ENCODE data around the gene BDP1. TPM values are rescaled to one million over a fixed set of nuclear protein-coding genes. Genes with fewer than 3 reads are reported as not detected.
A peak's percentile ranks its signal among the peaks of the same experiment; 100 is the strongest.
"Not testable (repeated sequence)": the region's sequence is repeated elsewhere in the genome, so short reads cannot be mapped to it uniquely, and the experiment has no call there.

Gene BDP1
- total and polyA plus RNA-seq, 4 donors: 27.3 to 63.1 (median 35.8) TPM

- peaks cover 34% of the 10 kb centered on the region for H3K36me3 ChIP-seq (ENCODE audit: control insufficient read depth, insufficient read depth, low read length)
- H3K27ac ChIP-seq (ENCODE audit: low read depth, low read length); H3K4me3 ChIP-seq (ENCODE audit: low read depth, low read length); H3K4me1 ChIP-seq (ENCODE audit: control insufficient read depth, insufficient read depth, low read length); DNase-seq (ENCODE audit: low read depth in 4 of 6, low spot score in 6 of 6); H3K27me3 ChIP-seq (ENCODE audit: control insufficient read depth, insufficient read depth, low read length); H3K9me3 ChIP-seq (ENCODE audit: control insufficient read depth, insufficient read depth, low read length): not testable (repeated sequence)
- 95% methylated on average over 5 of the region's 27 CpGs for WGBS (ENCODE audit: insufficient coverage)
Observed at GRCh38 chr5:71551582-71551981, 96.1 kb downstream of the BDP1 start.

GRCh38 chr5:71552026-71552749, 96.7 kb downstream of the BDP1 start:
- 95% methylated on average over 29 of the region's 53 CpGs for WGBS (ENCODE audit: insufficient coverage)
- not testable (repeated sequence) for H3K27ac ChIP-seq (ENCODE audit: low read depth, low read length); DNase-seq (ENCODE audit: low read depth in 4 of 6, low spot score in 6 of 6); H3K4me1 ChIP-seq (ENCODE audit: control insufficient read depth, insufficient read depth, low read length); H3K9me3 ChIP-seq (ENCODE audit: control insufficient read depth, insufficient read depth, low read length); H3K27me3 ChIP-seq (ENCODE audit: control insufficient read depth, insufficient read depth, low read length); H3K4me3 ChIP-seq (ENCODE audit: low read depth, low read length)
- peaks cover 34% of the 10 kb centered on the region for H3K36me3 ChIP-seq (ENCODE audit: control insufficient read depth, insufficient read depth, low read length)

- Histone ChIP-seq H3K4me1 (ENCODE audit: control insufficient read depth, insufficient read depth, low read length) (no peaks in the 10 kb centered on the region), H3K27me3 (ENCODE audit: control insufficient read depth, insufficient read depth, low read length) (no peaks in the 10 kb centered on the region), H3K4me3 (ENCODE audit: low read depth, low read length) (no peak overlapping the region), H3K36me3 (ENCODE audit: control insufficient read depth, insufficient read depth, low read length) (peaks cover 31% of the 10 kb centered on the region), H3K27ac (ENCODE audit: low read depth, low read length) (no peak overlapping the region), H3K9me3 (ENCODE audit: control insufficient read depth, insufficient read depth, low read length) (no peaks in the 10 kb centered on the region)
- DNase-seq (ENCODE audit: low read depth in 4 of 6, low spot score in 6 of 6): no peak
- 94% methylated on average over 4 of the region's 4 CpGs for WGBS (ENCODE audit: insufficient coverage)
Observed at GRCh38 chr5:71563161-71563560, 107.7 kb downstream of the BDP1 start.

GRCh38 chr5:71564895-71565294, 109.4 kb downstream of the BDP1 start:
- H3K36me3 ChIP-seq (ENCODE audit: control insufficient read depth, insufficient read depth, low read length): peaks cover 26% of the 10 kb centered on the region
- H3K4me3 ChIP-seq (ENCODE audit: low read depth, low read length): no peak overlapping the region
- DNase-seq (ENCODE audit: low read depth in 4 of 6, low spot score in 6 of 6): peak in 2 of 6 donors; percentile 3 to 9
- H3K27ac ChIP-seq (ENCODE audit: low read depth, low read length): no peak overlapping the region
- no peaks in the 10 kb centered on the region for H3K4me1 ChIP-seq (ENCODE audit: control insufficient read depth, insufficient read depth, low read length)
- no peaks in the 10 kb centered on the region for H3K9me3 ChIP-seq (ENCODE audit: control insufficient read depth, insufficient read depth, low read length)
- H3K27me3 ChIP-seq (ENCODE audit: control insufficient read depth, insufficient read depth, low read length): no peaks in the 10 kb centered on the region

- Histone ChIP-seq H3K4me1 (ENCODE audit: control insufficient read depth, insufficient read depth, low read length) (no peaks in the 10 kb centered on the region), H3K36me3 (ENCODE audit: control insufficient read depth, insufficient read depth, low read length) (peaks cover 7% of the 10 kb centered on the region), H3K27me3 (ENCODE audit: control insufficient read depth, insufficient read depth, low read length) (no peaks in the 10 kb centered on the region), H3K9me3 (ENCODE audit: control insufficient read depth, insufficient read depth, low read length) (no peaks in the 10 kb centered on the region), H3K4me3 (ENCODE audit: low read depth, low read length) (no peak overlapping the region), H3K27ac (ENCODE audit: low read depth, low read length) (no peak overlapping the region)
- WGBS (ENCODE audit: insufficient coverage): 100% methylated on average over 1 of the region's 5 CpGs
- no peak for DNase-seq (ENCODE audit: low read depth in 4 of 6, low spot score in 6 of 6)
Observed at GRCh38 chr5:71569748-71570509, 114.5 kb downstream of the BDP1 start.

- not testable (repeated sequence) for H3K9me3 ChIP-seq (ENCODE audit: control insufficient read depth, insufficient read depth, low read length); H3K4me1 ChIP-seq (ENCODE audit: control insufficient read depth, insufficient read depth, low read length); DNase-seq (ENCODE audit: low read depth in 4 of 6, low spot score in 6 of 6); H3K27ac ChIP-seq (ENCODE audit: low read depth, low read length); H3K4me3 ChIP-seq (ENCODE audit: low read depth, low read length); H3K27me3 ChIP-seq (ENCODE audit: control insufficient read depth, insufficient read depth, low read length); H3K36me3 ChIP-seq (ENCODE audit: control insufficient read depth, insufficient read depth, low read length)
- WGBS (ENCODE audit: insufficient coverage): 93% methylated on average over 2 of the region's 7 CpGs
Observed at GRCh38 chr5:71571811-71572210, 116.4 kb downstream of the BDP1 start.

GRCh38 chr5:71573591-71573990, 118.1 kb downstream of the BDP1 start:
- peak in 1 of 6 donors; percentile 27 for DNase-seq (ENCODE audit: low read depth in 4 of 6, low spot score in 6 of 6)
- H3K9me3 ChIP-seq (ENCODE audit: control insufficient read depth, insufficient read depth, low read length): no peaks in the 10 kb centered on the region
- peaks cover 2% of the 10 kb centered on the region for H3K36me3 ChIP-seq (ENCODE audit: control insufficient read depth, insufficient read depth, low read length)
- H3K27me3 ChIP-seq (ENCODE audit: control insufficient read depth, insufficient read depth, low read length): no peaks in the 10 kb centered on the region
- no peak overlapping the region for H3K27ac ChIP-seq (ENCODE audit: low read depth, low read length)
- no peak overlapping the region for H3K4me3 ChIP-seq (ENCODE audit: low read depth, low read length)
- no peaks in the 10 kb centered on the region for H3K4me1 ChIP-seq (ENCODE audit: control insufficient read depth, insufficient read depth, low read length)
- 81% methylated on average over 6 of the region's 7 CpGs for WGBS (ENCODE audit: insufficient coverage)

GRCh38 chr5:71575588-71575987, 120.1 kb downstream of the BDP1 start:
- not testable (repeated sequence) for H3K36me3 ChIP-seq (ENCODE audit: control insufficient read depth, insufficient read depth, low read length); H3K27ac ChIP-seq (ENCODE audit: low read depth, low read length); H3K27me3 ChIP-seq (ENCODE audit: control insufficient read depth, insufficient read depth, low read length); H3K9me3 ChIP-seq (ENCODE audit: control insufficient read depth, insufficient read depth, low read length); H3K4me1 ChIP-seq (ENCODE audit: control insufficient read depth, insufficient read depth, low read length); DNase-seq (ENCODE audit: low read depth in 4 of 6, low spot score in 6 of 6); H3K4me3 ChIP-seq (ENCODE audit: low read depth, low read length)
- 100% methylated on average over 1 of the region's 4 CpGs for WGBS (ENCODE audit: insufficient coverage)

- Histone ChIP-seq H3K27me3 (ENCODE audit: control insufficient read depth, insufficient read depth, low read length) (no peaks in the 10 kb centered on the region), H3K9me3 (ENCODE audit: control insufficient read depth, insufficient read depth, low read length) (no peaks in the 10 kb centered on the region), H3K27ac (ENCODE audit: low read depth, low read length) (no peak overlapping the region), H3K36me3 (ENCODE audit: control insufficient read depth, insufficient read depth, low read length) (peaks cover 2% of the 10 kb centered on the region), H3K4me1 (ENCODE audit: control insufficient read depth, insufficient read depth, low read length) (no peaks in the 10 kb centered on the region), H3K4me3 (ENCODE audit: low read depth, low read length) (no peak overlapping the region)
- DNase-seq (ENCODE audit: low read depth in 4 of 6, low spot score in 6 of 6): no peak
- no CpG with 5 or more reads among the region's 3 CpGs for WGBS (ENCODE audit: insufficient coverage)
Observed at GRCh38 chr5:71576241-71576640, 120.8 kb downstream of the BDP1 start.

GRCh38 chr5:71577839-71578238, 122.4 kb downstream of the BDP1 start:
- 92% methylated on average over 3 of the region's 6 CpGs for WGBS (ENCODE audit: insufficient coverage)
- H3K36me3 ChIP-seq (ENCODE audit: control insufficient read depth, insufficient read depth, low read length); H3K4me1 ChIP-seq (ENCODE audit: control insufficient read depth, insufficient read depth, low read length); H3K27ac ChIP-seq (ENCODE audit: low read depth, low read length); H3K4me3 ChIP-seq (ENCODE audit: low read depth, low read length); H3K27me3 ChIP-seq (ENCODE audit: control insufficient read depth, insufficient read depth, low read length); H3K9me3 ChIP-seq (ENCODE audit: control insufficient read depth, insufficient read depth, low read length); DNase-seq (ENCODE audit: low read depth in 4 of 6, low spot score in 6 of 6): not testable (repeated sequence)

All from spinal cord (tissue), 10 donors.